IgD-negative memory B cell (primary cell): ENCODE measurements around the gene KRTAP4-8. TPM values are rescaled to one million over a fixed set of nuclear protein-coding genes. Genes with fewer than 3 reads are reported as not detected.
A peak's percentile ranks its signal among the peaks of the same experiment; 100 is the strongest.
"Not testable (repeated sequence)": the region's sequence is repeated elsewhere in the genome, so short reads cannot be mapped to it uniquely, and the experiment has no call there.

ENCODE experiments used
- H3K27ac Mint-ChIP-seq, 3 donors: one replicate each; pipeline ENCODE4 v1.8.0; 2020 to 2022; ENCODE audit warnings: mild to moderate bottlenecking in 3 of 3, mixed read lengths in 3 of 3, moderate library complexity in 1 of 3
- H3K27me3 Mint-ChIP-seq: one replicate; pipeline ENCODE4 v1.8.0; 2021; ENCODE audit warnings: mixed read lengths
- H3K36me3 Mint-ChIP-seq: one replicate; pipeline ENCODE4 v1.8.0; 2020; ENCODE audit warnings: mild to moderate bottlenecking, mixed read lengths
- H3K4me1 Mint-ChIP-seq, 3 donors: one replicate each; pipeline ENCODE4 v1.8.0; 2020 to 2022; ENCODE audit warnings: mixed read lengths in 3 of 3, mild to moderate bottlenecking in 1 of 3
- H3K4me3 Mint-ChIP-seq, 4 donors: one replicate each; pipeline ENCODE4 v1.8.0; 2020 to 2022; ENCODE audit warnings: mild to moderate bottlenecking in 4 of 4, mixed read lengths in 4 of 4, moderate library complexity in 3 of 4
- H3K9me3 Mint-ChIP-seq, 3 donors: one replicate each; pipeline ENCODE4 v1.8.0; 2020 to 2021; ENCODE audit warnings: mixed read lengths in 3 of 3, mild to moderate bottlenecking in 1 of 3
- polyA plus RNA-seq: library from polyadenylated mRNA; unstranded; fragments of 300-500 nt; fragmentation: Illumina TruSeq; gene quantifications from one replicate; pipeline ENCODE4 v1.2.3, GENCODE V29; 2021

The KRTAP4-8 gene
- polyA plus RNA-seq, 1 donor from 2014 or later: not detected

GRCh38 chr17:41063449-41063848, 34.5 kb downstream of the KRTAP4-8 start:
- Mint-ChIP-seq H3K4me3 (no peak overlapping the region), H3K9me3 (no peaks in the 10 kb centered on the region), H3K36me3 (no peaks in the 10 kb centered on the region), H3K4me1 (no peaks in the 10 kb centered on the region), H3K27me3 (peaks cover 16% of the 10 kb centered on the region), H3K27ac (no peak overlapping the region)

- H3K27me3 Mint-ChIP-seq: peaks cover 16% of the 10 kb centered on the region
- no peaks in the 10 kb centered on the region for H3K36me3 Mint-ChIP-seq
- H3K27ac Mint-ChIP-seq: no peak overlapping the region
- no peaks in the 10 kb centered on the region for H3K4me1 Mint-ChIP-seq
- no peak overlapping the region for H3K4me3 Mint-ChIP-seq
- H3K9me3 Mint-ChIP-seq: peaks cover 0 to 3% (median 2%) of the 10 kb centered on the region in 3 donors
Measured at GRCh38 chr17:41061964-41062363, 36.0 kb downstream of the KRTAP4-8 start.

GRCh38 chr17:41060052-41060604, 37.8 kb downstream of the KRTAP4-8 start, which contains the start of gene KRTAP2-3:
Gene KRTAP2-3 (minus strand): TSS chr17:41060114. CDS start chr17:41060050, 64 bp downstream.
- Mint-ChIP-seq H3K4me1 (no peaks in the 10 kb centered on the region), H3K9me3 (peaks cover 1 to 3% (median 2%) of the 10 kb centered on the region in 3 donors), H3K4me3 (no peak within 1 kb of the TSS), H3K27me3 (peaks cover 17% of the 10 kb centered on the region), H3K36me3 (no peaks in the 10 kb centered on the region), H3K27ac (no peak within 1 kb of the TSS)

- H3K27me3 Mint-ChIP-seq: peaks cover 17% of the 10 kb centered on the region
- not testable (repeated sequence) for H3K4me1 Mint-ChIP-seq
Measured at GRCh38 chr17:41059276-41060051, 38.5 kb downstream of the KRTAP4-8 start.

GRCh38 chr17:41058741-41059140, 39.2 kb downstream of the KRTAP4-8 start:
- Mint-ChIP-seq H3K27me3 (peaks cover 17% of the 10 kb centered on the region), H3K9me3 (peaks cover 1 to 4% (median 2%) of the 10 kb centered on the region in 3 donors), H3K4me3 (no peak overlapping the region), H3K36me3 (no peaks in the 10 kb centered on the region), H3K4me1 (peaks cover 0 to 2% (median 0%) of the 10 kb centered on the region in 3 donors), H3K27ac (no peak overlapping the region)

More at GRCh38 chr17:41059276-41060051, 38.5 kb downstream of the KRTAP4-8 start:
- not testable (repeated sequence) for H3K36me3 Mint-ChIP-seq, H3K27ac Mint-ChIP-seq, H3K9me3 Mint-ChIP-seq, H3K4me3 Mint-ChIP-seq

- peaks cover 1 to 7% (median 2%) of the 10 kb centered on the region in 3 donors for H3K9me3 Mint-ChIP-seq
- H3K36me3 Mint-ChIP-seq: no peaks in the 10 kb centered on the region
- peaks cover 21% of the 10 kb centered on the region for H3K27me3 Mint-ChIP-seq
- H3K27ac Mint-ChIP-seq: no peak overlapping the region
- H3K4me1 Mint-ChIP-seq: peaks cover 0 to 2% (median 0%) of the 10 kb centered on the region in 3 donors
- no peak overlapping the region for H3K4me3 Mint-ChIP-seq
Measured at GRCh38 chr17:41057547-41057946, 40.4 kb downstream of the KRTAP4-8 start.

GRCh38 chr17:41055130-41055529, 42.8 kb downstream of the KRTAP4-8 start, which contains the start of gene KRTAP2-2:
Gene KRTAP2-2 (minus strand): TSS chr17:41055230. CDS start chr17:41055211, 19 bp downstream.
- not testable (repeated sequence) for H3K4me1 Mint-ChIP-seq, H3K9me3 Mint-ChIP-seq, H3K4me3 Mint-ChIP-seq, H3K36me3 Mint-ChIP-seq
- peaks cover 14% of the 10 kb centered on the region for H3K27me3 Mint-ChIP-seq
- H3K27ac Mint-ChIP-seq: peak within 1 kb of the TSS in 1 of 3 donors; percentile 46

- peaks cover 14% of the 10 kb centered on the region for H3K27me3 Mint-ChIP-seq
- not testable (repeated sequence) for H3K4me1 Mint-ChIP-seq
Measured at GRCh38 chr17:41054556-41054955, 43.4 kb downstream of the KRTAP4-8 start.

GRCh38 chr17:41054025-41054424, 43.9 kb downstream of the KRTAP4-8 start:
- peaks cover 1 to 7% (median 2%) of the 10 kb centered on the region in 3 donors for H3K9me3 Mint-ChIP-seq
- peaks cover 11% of the 10 kb centered on the region for H3K27me3 Mint-ChIP-seq
- no peak overlapping the region for H3K4me3 Mint-ChIP-seq
- H3K36me3 Mint-ChIP-seq: no peaks in the 10 kb centered on the region
- H3K27ac Mint-ChIP-seq: peak overlapping the region in 1 of 3 donors; percentile 46
- peaks cover 0 to 4% (median 2%) of the 10 kb centered on the region in 3 donors for H3K4me1 Mint-ChIP-seq

More at GRCh38 chr17:41054556-41054955, 43.4 kb downstream of the KRTAP4-8 start:
- H3K36me3 Mint-ChIP-seq, H3K27ac Mint-ChIP-seq, H3K9me3 Mint-ChIP-seq, H3K4me3 Mint-ChIP-seq: not testable (repeated sequence)

GRCh38 chr17:41052566-41052965, 45.4 kb downstream of the KRTAP4-8 start:
- peaks cover 0 to 6% (median 5%) of the 10 kb centered on the region in 3 donors for H3K4me1 Mint-ChIP-seq
- H3K27me3 Mint-ChIP-seq: peaks cover 13% of the 10 kb centered on the region

GRCh38 chr17:41049110-41049509, 48.8 kb downstream of the KRTAP4-8 start:
- Mint-ChIP-seq H3K27me3 (peaks cover 13% of the 10 kb centered on the region), H3K27ac (no peak overlapping the region), H3K9me3 (peaks cover 0 to 6% (median 0%) of the 10 kb centered on the region in 3 donors), H3K4me1 (peaks cover 0 to 6% (median 5%) of the 10 kb centered on the region in 3 donors), H3K36me3 (no peaks in the 10 kb centered on the region), H3K4me3 (no peak overlapping the region)

More at GRCh38 chr17:41052566-41052965, 45.4 kb downstream of the KRTAP4-8 start:
- no peak overlapping the region for H3K4me3 Mint-ChIP-seq
- H3K27ac Mint-ChIP-seq: no peak overlapping the region
- peaks cover under 1 to 6% (median 1%) of the 10 kb centered on the region in 3 donors for H3K9me3 Mint-ChIP-seq
- no peaks in the 10 kb centered on the region for H3K36me3 Mint-ChIP-seq

- Mint-ChIP-seq H3K9me3 (peaks cover 1 to 7% (median 3%) of the 10 kb centered on the region in 3 donors), H3K4me1 (peaks cover 0 to 6% (median 5%) of the 10 kb centered on the region in 3 donors), H3K27ac (no peak overlapping the region), H3K4me3 (no peak overlapping the region), H3K27me3 (peaks cover 13% of the 10 kb centered on the region), H3K36me3 (no peaks in the 10 kb centered on the region)
Measured at GRCh38 chr17:41048441-41048840, 49.5 kb downstream of the KRTAP4-8 start.
